ENCODE data around the gene BRSK1. TPM values are rescaled to one million over a fixed set of nuclear protein-coding genes. Genes with fewer than 3 reads are reported as not detected.

The BRSK1 gene
- total and polyA plus RNA-seq, 2 experiments from 2014 or later: 0.55 to 1.9 TPM

- 50 to 55% methylated on average over 7 of the region's 7 CpGs for WGBS, 2 experiments (ENCODE audit: low coverage in 1 of 2, low lambda C conversion rate in 2 of 2, missing lambda C conversion rate in 2 of 2)
- no peaks in the 10 kb centered on the region for H3K27me3 ChIP-seq (replicated peaks; ENCODE audit: insufficient read depth)
- no peaks in the 10 kb centered on the region for H3K9me2 ChIP-seq (ENCODE audit: insufficient read depth)
- in situ Hi-C loops (cut with MboI): no loop called here
- no peaks in the 10 kb centered on the region for H3K4me1 ChIP-seq (ENCODE audit: insufficient read depth)
- no peak overlapping the region for H3K9ac ChIP-seq
- H3K4me3 ChIP-seq: no peak overlapping the region
- H3F3A ChIP-seq (ENCODE audit: insufficient read depth): no peaks in the 10 kb centered on the region
- no peak for DNase-seq
- no peak overlapping the region for H3K4me2 ChIP-seq (ENCODE audit: unreplicated experiment)
- no peaks in the 10 kb centered on the region for H3K9me3 ChIP-seq (ENCODE audit: low read depth)
- no peak overlapping the region for H3K27ac ChIP-seq
- no peaks in the 10 kb centered on the region for H3K79me2 ChIP-seq (ENCODE audit: insufficient read depth)
- no peaks in the 10 kb centered on the region for H3K36me3 ChIP-seq (ENCODE audit: low read depth)
- H4K20me1 ChIP-seq (ENCODE audit: insufficient read depth): no peaks in the 10 kb centered on the region
- H2AFZ ChIP-seq: no peak overlapping the region
- TF ChIP-seq EZH2phosphoT487 (IDR thresholded peaks at IDR 0.05; ENCODE audit: insufficient read depth, low read depth) (no peak), EZH2 (IDR thresholded peaks at IDR 0.05; ENCODE audit: insufficient read depth, poor library complexity, severe bottlenecking) (no peak)
These were observed 26.7 kb downstream of the BRSK1 start for GRCh38 chr19:55310498-55310897.

- Histone ChIP-seq H3K9me2 (ENCODE audit: insufficient read depth) (no peaks in the 10 kb centered on the region), H3F3A (ENCODE audit: insufficient read depth) (no peaks in the 10 kb centered on the region), H3K27ac (no peak overlapping the region), H2AFZ (no peak overlapping the region), H4K20me1 (ENCODE audit: insufficient read depth) (no peaks in the 10 kb centered on the region), H3K27me3 (replicated peaks; ENCODE audit: insufficient read depth) (no peaks in the 10 kb centered on the region), H3K4me1 (ENCODE audit: insufficient read depth) (no peaks in the 10 kb centered on the region), H3K9me3 (ENCODE audit: low read depth) (no peaks in the 10 kb centered on the region), H3K9ac (no peak overlapping the region), H3K4me2 (ENCODE audit: unreplicated experiment) (no peak overlapping the region), H3K79me2 (ENCODE audit: insufficient read depth) (no peaks in the 10 kb centered on the region), H3K36me3 (ENCODE audit: low read depth) (no peaks in the 10 kb centered on the region), H3K4me3 (no peak overlapping the region)
- 82 to 88% methylated on average over 9 of the region's 9 CpGs for WGBS, 2 experiments (ENCODE audit: low coverage in 1 of 2, low lambda C conversion rate in 2 of 2, missing lambda C conversion rate in 2 of 2)
- in situ Hi-C loops (cut with MboI): no loop called here
- no peak for DNase-seq
- no peak for TF ChIP-seq EZH2 (IDR thresholded peaks at IDR 0.05; ENCODE audit: insufficient read depth, poor library complexity, severe bottlenecking)
- no peak for TF ChIP-seq EZH2phosphoT487 (IDR thresholded peaks at IDR 0.05; ENCODE audit: insufficient read depth, low read depth)
These were observed 27.6 kb downstream of the BRSK1 start for GRCh38 chr19:55311397-55311796.

GRCh38 chr19:55311797-55312196, 28.0 kb downstream of the BRSK1 start:
- no peak for DNase-seq
- H3F3A ChIP-seq (ENCODE audit: insufficient read depth): no peaks in the 10 kb centered on the region
- no peak for TF ChIP-seq EZH2 (IDR thresholded peaks at IDR 0.05; ENCODE audit: insufficient read depth, poor library complexity, severe bottlenecking)
- TF ChIP-seq EZH2phosphoT487 (IDR thresholded peaks at IDR 0.05; ENCODE audit: insufficient read depth, low read depth): no peak
- no peak overlapping the region for H3K9ac ChIP-seq
- no peaks in the 10 kb centered on the region for H3K36me3 ChIP-seq (ENCODE audit: low read depth)
- in situ Hi-C loops (cut with MboI): no loop called here
- no peak overlapping the region for H3K4me2 ChIP-seq (ENCODE audit: unreplicated experiment)
- 79 to 94% methylated on average over 8 to 18 of the region's 18 CpGs for WGBS, 2 experiments (ENCODE audit: low coverage in 1 of 2, low lambda C conversion rate in 2 of 2, missing lambda C conversion rate in 2 of 2)
- H3K9me2 ChIP-seq (ENCODE audit: insufficient read depth): no peaks in the 10 kb centered on the region
- no peaks in the 10 kb centered on the region for H4K20me1 ChIP-seq (ENCODE audit: insufficient read depth)
- H3K9me3 ChIP-seq (ENCODE audit: low read depth): no peaks in the 10 kb centered on the region
- H3K27ac ChIP-seq: no peak overlapping the region
- H3K79me2 ChIP-seq (ENCODE audit: insufficient read depth): no peaks in the 10 kb centered on the region
- no peaks in the 10 kb centered on the region for H3K4me1 ChIP-seq (ENCODE audit: insufficient read depth)
- no peak overlapping the region for H3K4me3 ChIP-seq
- no peaks in the 10 kb centered on the region for H3K27me3 ChIP-seq (replicated peaks; ENCODE audit: insufficient read depth)
- H2AFZ ChIP-seq: no peak overlapping the region

GRCh38 chr19:55312621-55313512, 29.1 kb downstream of the BRSK1 start:
- DNase-seq: no peak

More at GRCh38 chr19:55312621-55313512, 29.1 kb downstream of the BRSK1 start:
- H2AFZ ChIP-seq: no peak overlapping the region
- H3K9ac ChIP-seq: no peak overlapping the region
- H3K9me2 ChIP-seq (ENCODE audit: insufficient read depth): no peaks in the 10 kb centered on the region
- no peak overlapping the region for H3K4me3 ChIP-seq
- no peak overlapping the region for H3K4me2 ChIP-seq (ENCODE audit: unreplicated experiment)
- no peaks in the 10 kb centered on the region for H3K9me3 ChIP-seq (ENCODE audit: low read depth)
- no peak overlapping the region for H3K27ac ChIP-seq
- WGBS, 2 experiments (ENCODE audit: low coverage in 1 of 2, low lambda C conversion rate in 2 of 2, missing lambda C conversion rate in 2 of 2): 80 to 82% methylated on average over 38 to 47 of the region's 47 CpGs
- no peaks in the 10 kb centered on the region for H3K36me3 ChIP-seq (ENCODE audit: low read depth)
- H3K27me3 ChIP-seq (replicated peaks; ENCODE audit: insufficient read depth): no peaks in the 10 kb centered on the region
- no peaks in the 10 kb centered on the region for H3K79me2 ChIP-seq (ENCODE audit: insufficient read depth)
- TF ChIP-seq EZH2phosphoT487 (IDR thresholded peaks at IDR 0.05; ENCODE audit: insufficient read depth, low read depth) (no peak), EZH2 (IDR thresholded peaks at IDR 0.05; ENCODE audit: insufficient read depth, poor library complexity, severe bottlenecking) (no peak)
- no peaks in the 10 kb centered on the region for H3F3A ChIP-seq (ENCODE audit: insufficient read depth)
- no peaks in the 10 kb centered on the region for H3K4me1 ChIP-seq (ENCODE audit: insufficient read depth)
- H4K20me1 ChIP-seq (ENCODE audit: insufficient read depth): no peaks in the 10 kb centered on the region
- in situ Hi-C loops (cut with MboI): no loop called here
